HG03103 (cell line): Measurements from ENCODE around the gene GMPR.

Source experiments
- ATAC-seq: cut with Tn5 transposase; IDR thresholded peaks from one replicate; pipeline ENCODE4 v1.9.1; 2021; ENCODE audit warnings: low read depth; ENCODE audit not compliant: unreplicated experiment

The GMPR gene

GRCh38 chr6:16238057-16238962 lies at the start of gene GMPR:
Gene GMPR (plus strand): TSS chr6:16238587. CDS start chr6:16238694, 107 bp downstream.
- peak; percentile 65 for ATAC-seq

GRCh38 chr6:16190214-16190613 lies 48.2 kb upstream of the GMPR start:
- ATAC-seq: no peak

- no peak for ATAC-seq
Measured at GRCh38 chr6:16196260-16196983, 42.0 kb upstream of the GMPR start.

- ATAC-seq: no peak
Measured at GRCh38 chr6:16196984-16197546, 41.3 kb upstream of the GMPR start.

- ATAC-seq: no peak
Measured at GRCh38 chr6:16198061-16198705, 40.2 kb upstream of the GMPR start.

- no peak for ATAC-seq
Measured at GRCh38 chr6:16199804-16200203, 38.6 kb upstream of the GMPR start.

- no peak for ATAC-seq
Measured at GRCh38 chr6:16200321-16200883, 38.0 kb upstream of the GMPR start.

GRCh38 chr6:16201706-16202105 lies 36.7 kb upstream of the GMPR start:
- no peak for ATAC-seq

GRCh38 chr6:16204653-16205376 lies 33.6 kb upstream of the GMPR start:
- ATAC-seq: peak; percentile 4

GRCh38 chr6:16205377-16206144 lies 32.8 kb upstream of the GMPR start:
- ATAC-seq: peak; percentile 85

- no peak for ATAC-seq
Measured at GRCh38 chr6:16206595-16207037, 31.8 kb upstream of the GMPR start.

- no peak for ATAC-seq
Measured at GRCh38 chr6:16208989-16209388, 29.4 kb upstream of the GMPR start.

GRCh38 chr6:16209539-16209938 lies 28.8 kb upstream of the GMPR start:
- ATAC-seq: no peak

- no peak for ATAC-seq
Measured at GRCh38 chr6:16212276-16212675, 26.1 kb upstream of the GMPR start.

GRCh38 chr6:16216501-16217155 lies 21.8 kb upstream of the GMPR start:
- ATAC-seq: no peak

- ATAC-seq: no peak
Measured at GRCh38 chr6:16217156-16217721, 21.1 kb upstream of the GMPR start.

GRCh38 chr6:16222826-16223225 lies 15.6 kb upstream of the GMPR start:
- ATAC-seq: no peak

- no peak for ATAC-seq
Measured at GRCh38 chr6:16223362-16223761, 15.0 kb upstream of the GMPR start.
